HEK293T (cell line): ENCODE measurements around the gene DGKD.

ENCODE experiments used
- ELF4 ChIP-seq: fragments of 450-650 bp; IDR thresholded peaks from 2 replicates; pipeline ENCODE4 v1.6.1; 2017; ENCODE audit warnings: antibody characterized with exemption
- FOXM1 ChIP-seq: fragments of 450-650 bp; IDR thresholded peaks from 2 replicates; pipeline ENCODE4 v1.6.1; 2017; ENCODE audit warnings: mild to moderate bottlenecking, borderline replicate concordance
- HDGF ChIP-seq: fragments of 450-650 bp; IDR thresholded peaks from 2 replicates; pipeline ENCODE4 v1.6.1; 2017; ENCODE audit warnings: antibody characterized with exemption, borderline replicate concordance

- TF ChIP-seq ELF4 = no peak
- no peak for TF ChIP-seq FOXM1
- no peak for TF ChIP-seq HDGF
Measured at GRCh38 chr2:233421091-233421816, 67.0 kb downstream of the DGKD start.
